Measurements from ENCODE around the gene CASP7. TPM values are rescaled to one million over a fixed set of nuclear protein-coding genes. Genes with fewer than 3 reads are reported as not detected.

Gene CASP7
- total RNA-seq, 1 experiment from 2014 or later: 4.7 TPM

- no peak within 1 kb of the TSS for H3K18ac ChIP-seq (ENCODE audit: insufficient read length, low read depth, low read length)
- H3K9me3 ChIP-seq (ENCODE audit: control insufficient read depth, low read depth, low read length): no peaks in the 10 kb centered on the region
- no peak for DNase-seq
- H3K23me2 ChIP-seq (ENCODE audit: insufficient read length, low read depth, low read length, poor library complexity, severe bottlenecking): no peaks in the 10 kb centered on the region
- H3K79me2 ChIP-seq (ENCODE audit: insufficient read depth, low read length): no peaks in the 10 kb centered on the region
- WGBS (ENCODE audit: extremely low coverage, insufficient read length, low lambda C conversion rate): no CpG with 5 or more reads among the region's 3 CpGs
- no peak for TF ChIP-seq CTCF (conservative IDR thresholded peaks at IDR 0.05)
- no peak within 1 kb of the TSS for H2BK15ac ChIP-seq (ENCODE audit: low read depth, low read length)
- H3K4me1 ChIP-seq (ENCODE audit: insufficient read depth, low read length): no peaks in the 10 kb centered on the region
- H2BK12ac ChIP-seq (ENCODE audit: insufficient read length, low read depth, low read length): no peak within 1 kb of the TSS
- H3K4me2 ChIP-seq (ENCODE audit: insufficient read depth, insufficient read length, low read length): no peak within 1 kb of the TSS
- H2BK5ac ChIP-seq (ENCODE audit: insufficient read length, low read length): no peak within 1 kb of the TSS
- no peak within 1 kb of the TSS for H3K14ac ChIP-seq (ENCODE audit: insufficient read depth, low read length)
- no peaks in the 10 kb centered on the region for H3K27me3 ChIP-seq (ENCODE audit: insufficient read depth, low read length)
- H3K23ac ChIP-seq (ENCODE audit: insufficient read length, low read depth, low read length): no peak within 1 kb of the TSS
- H4K5ac ChIP-seq (ENCODE audit: insufficient read length, low read depth, low read length): no peak within 1 kb of the TSS
- H3T11ph ChIP-seq (ENCODE audit: low read length): no peak within 1 kb of the TSS
- H3K4me3 Mint-ChIP-seq: no peak within 1 kb of the TSS
- no peaks in the 10 kb centered on the region for H3K79me1 ChIP-seq (ENCODE audit: insufficient read depth, low read depth, low read length, poor library complexity, severe bottlenecking)
- no peak within 1 kb of the TSS for H3K56ac ChIP-seq (ENCODE audit: insufficient read length, low read depth, low read length)
- H3K27ac Mint-ChIP-seq: peak within 1 kb of the TSS in 1 of 3 experiments; percentile 40; a peak in 1 of 7 replicates
- H3K27me3 Mint-ChIP-seq (ENCODE audit: low read depth): peaks cover 4% of the 10 kb centered on the region
- no peak within 1 kb of the TSS for H4K91ac ChIP-seq (ENCODE audit: insufficient read length, low read depth, low read length)
- H3K9ac ChIP-seq (ENCODE audit: extremely low read depth, insufficient read length, low read length): no peak within 1 kb of the TSS
- H3K36me3 Mint-ChIP-seq (ENCODE audit: insufficient read depth in 1 of 3, low read depth in 3 of 3): no peaks in the 10 kb centered on the region
- no peaks in the 10 kb centered on the region for H4K20me1 ChIP-seq (ENCODE audit: control insufficient read depth, insufficient read depth, insufficient read length)
- peaks cover 0 to 2% of the 10 kb centered on the region in 2 experiments; a peak in 1 of 4 replicates for H3K4me1 Mint-ChIP-seq
- no peak within 1 kb of the TSS for H3K27ac ChIP-seq (ENCODE audit: insufficient read length, low read depth, low read length)
- no peak within 1 kb of the TSS for H2AK5ac ChIP-seq (ENCODE audit: insufficient read length, low read length)
- no peak within 1 kb of the TSS for H2BK120ac ChIP-seq (ENCODE audit: low read depth, low read length, poor library complexity, severe bottlenecking)
- H3K4ac ChIP-seq (ENCODE audit: low read depth, low read length): no peak within 1 kb of the TSS
- no peak within 1 kb of the TSS for H2AFZ ChIP-seq (ENCODE audit: low read length)
- no peaks in the 10 kb centered on the region; a peak in 1 of 5 replicates for H3K9me3 Mint-ChIP-seq
- H4K8ac ChIP-seq (replicated peaks; ENCODE audit: insufficient read length, low read depth, low read length): no peak within 1 kb of the TSS
- no peak within 1 kb of the TSS for H2BK20ac ChIP-seq (ENCODE audit: low read depth, low read length, poor library complexity, severe bottlenecking)
Measured at GRCh38 chr10:113751181-113751732, 71.5 kb downstream of the CASP7 start, which contains the start of gene PLEKHS1. PLEKHS1 (plus strand) TSS chr10:113751682; CDS start chr10:113755278, 3,596 bp downstream.

Measured in H9 (cell line).